Measurements from ENCODE around the gene WFDC5. TPM values are rescaled to one million over a fixed set of nuclear protein-coding genes. Genes with fewer than 3 reads are reported as not detected.

The WFDC5 gene
- polyA plus RNA-seq, 1 of the 3 experiments (the other 2 are of a cell fraction) = 0.08 TPM

- H3K9me2 ChIP-seq = no peaks in the 10 kb centered on the region
- H3K4me3 ChIP-seq (ENCODE audit: low read depth in 2 of 2, low read length in 1 of 2) = no peak overlapping the region
- WGBS (ENCODE audit: low lambda C conversion rate) = 87% methylated on average over 2 of the region's 2 CpGs
- H3K27me3 ChIP-seq (ENCODE audit: insufficient read depth) = no peaks in the 10 kb centered on the region
- DNase-seq = no peak
- TF ChIP-seq EZH2phosphoT487 (IDR thresholded peaks at IDR 0.05; ENCODE audit: borderline replicate concordance, low read depth) = no peak
- ChIA-PET CTCF (interaction anchor here (0.7 to 9.3 kb wide), 8 partner anchors 10 to 677 kb away, joined by 3 to 158 read pairs (median 5); partner anchors contain the start of gene WFDC5), POLR2A (no interaction called here)
- H3K9me3 ChIP-seq = no peaks in the 10 kb centered on the region
- H4K20me1 ChIP-seq (ENCODE audit: insufficient read depth) = no peaks in the 10 kb centered on the region
- no peak overlapping the region for H2AFZ ChIP-seq (ENCODE audit: low read depth)
- H3K9ac ChIP-seq = no peak overlapping the region
- H3K36me3 ChIP-seq (replicated peaks in 1 of 2; ENCODE audit: control insufficient read depth in 1 of 2, insufficient read depth in 2 of 2, low read length in 1 of 2) = no peaks in the 10 kb centered on the region
- no peak overlapping the region for H3K27ac ChIP-seq (ENCODE audit: low read depth in 2 of 2, low read length in 1 of 2)
- H3K79me2 ChIP-seq (ENCODE audit: insufficient read depth) = no peaks in the 10 kb centered on the region
- peaks cover 0 to 4% of the 10 kb centered on the region in 2 experiments; a peak in 1 of 4 replicates for H3K4me1 ChIP-seq (ENCODE audit: control insufficient read depth in 1 of 2, insufficient read depth in 2 of 2, low read depth in 1 of 2, low read length in 1 of 2)
- H3F3A ChIP-seq (replicated peaks; ENCODE audit: insufficient read depth) = peaks cover under 1% of the 10 kb centered on the region
- H3K4me2 ChIP-seq = no peak overlapping the region
Measured at GRCh38 chr20:45094201-45094600, 20.8 kb downstream of the WFDC5 start.

- Histone ChIP-seq H2AFZ (ENCODE audit: low read depth) (no peak overlapping the region), H3K9ac (no peak overlapping the region), H3K27ac (ENCODE audit: low read depth in 2 of 2, low read length in 1 of 2) (no peak overlapping the region), H3K9me3 (no peaks in the 10 kb centered on the region), H4K20me1 (ENCODE audit: insufficient read depth) (no peaks in the 10 kb centered on the region), H3K4me1 (ENCODE audit: control insufficient read depth in 1 of 2, insufficient read depth in 2 of 2, low read depth in 1 of 2, low read length in 1 of 2) (peaks cover 0 to under 1% of the 10 kb centered on the region in 2 experiments; a peak in 1 of 4 replicates), H3K9me2 (no peaks in the 10 kb centered on the region), H3K36me3 (replicated peaks in 1 of 2; ENCODE audit: control insufficient read depth in 1 of 2, insufficient read depth in 2 of 2, low read length in 1 of 2) (no peaks in the 10 kb centered on the region), H3K4me2 (no peak overlapping the region), H3F3A (replicated peaks; ENCODE audit: insufficient read depth) (peaks cover 10% of the 10 kb centered on the region), H3K4me3 (ENCODE audit: low read depth in 2 of 2, low read length in 1 of 2) (no peak overlapping the region), H3K79me2 (ENCODE audit: insufficient read depth) (no peaks in the 10 kb centered on the region), H3K27me3 (ENCODE audit: insufficient read depth) (no peaks in the 10 kb centered on the region)
- TF ChIP-seq NFIC (IDR thresholded peaks at IDR 0.05; ENCODE audit: borderline replicate concordance) (no peak), GATA2 (CRISPR knock-in tag; IDR thresholded peaks at IDR 0.05) (no peak), EZH2phosphoT487 (IDR thresholded peaks at IDR 0.05; ENCODE audit: borderline replicate concordance, low read depth) (no peak), FOXM1 (IDR thresholded peaks at IDR 0.05; ENCODE audit: low read depth) (no peak), POLR2AphosphoS5 (IDR thresholded peaks at IDR 0.05; ENCODE audit: low read depth, low read length) (no peak), EP300 (IDR thresholded peaks at IDR 0.05; ENCODE audit: borderline replicate concordance in 1 of 2, low read depth in 1 of 2, low read length in 1 of 2) (no peak), FOXJ3 (CRISPR knock-in tag; IDR thresholded peaks at IDR 0.05) (no peak), REST (IDR thresholded peaks at IDR 0.05; ENCODE audit: low read depth, low read length) (no peak), RXRA (IDR thresholded peaks at IDR 0.05; ENCODE audit: borderline replicate concordance, low read depth) (no peak), SMC3 (IDR thresholded peaks at IDR 0.05; ENCODE audit: low read depth, low read length) (no peak), CHD2 (IDR thresholded peaks at IDR 0.05; ENCODE audit: low read length, partially characterized antibody) (no peak), JUND (IDR thresholded peaks at IDR 0.05) (no peak), IRF3 (IDR thresholded peaks at IDR 0.05; ENCODE audit: low read depth, low read length) (no peak)
- CTCF ChIA-PET = interaction anchor here (6.8 to 9.3 kb wide), 3 partner anchors 17 to 80 kb away, joined by 74 to 158 read pairs (median 108); partner anchors contain the start of gene WFDC5
- DNase-seq = no peak
- 95% methylated on average over 7 of the region's 7 CpGs for WGBS (ENCODE audit: low lambda C conversion rate)
- POLR2A ChIA-PET = no interaction called here
Measured at GRCh38 chr20:45092898-45093297, 22.1 kb downstream of the WFDC5 start.

Measured in SK-N-SH (cell line).